Endothelial cell of umbilical vein (primary cell): ENCODE results near the gene MRNIP. TPM values are rescaled to one million over a fixed set of nuclear protein-coding genes. Genes with fewer than 3 reads are reported as not detected.

Source experiments
- BruUV-seq: library from RNA; stranded (reverse); fragments of 400-500 nt; replicated peaks from 2 replicates; lab custom pipeline; 2021; lab: Mats Ljungman, UMichigan
- CTCF ChIA-PET: fragments of 300-600, 350-600 bp; sonication (Branson Sonifier 250); formaldehyde crosslinking; loops from one replicate; lab custom pipeline; 2021; ENCODE audit warnings: antibody characterized with exemption, inconsistent platforms; lab: Charles Lee
- POLR2A ChIA-PET: fragments of 300-600, 350-600 bp; sonication (Branson Sonifier 250); formaldehyde crosslinking; loops from one replicate; lab custom pipeline; 2021; ENCODE audit warnings: antibody characterized with exemption, inconsistent platforms; lab: Charles Lee
- DNase-seq: peaks from one replicate; pipeline ENCODE4 v3.0.0-alpha.2; 2011; ENCODE audit warnings: low read depth, low spot score
- FAIRE-seq: peaks from 2 replicates; lab custom pipeline; 2011; peaks lifted over from hg19 to GRCh38; lab: Jason Lieb, UNC
- H2AFZ ChIP-seq: 2 replicates; pipeline ENCODE4 v1.6.0; 2012; ENCODE audit warnings: low read depth, low read length, control low read depth, inconsistent platforms
- H3K27ac ChIP-seq: 2 replicates; pipeline ENCODE4 v1.5.1; 2011; ENCODE audit warnings: low read depth, mild to moderate bottlenecking, control low read depth, low read length, moderate library complexity; ENCODE audit not compliant: insufficient read depth
- H3K27me3 ChIP-seq, 2 experiments: 2 replicates each; pipeline versions ENCODE4 v1.6.0 to v1.6.1; 2011; ENCODE audit warnings: low read length in 2 of 2, mixed read lengths in 1 of 2; ENCODE audit not compliant: control insufficient read depth in 2 of 2, insufficient read depth in 2 of 2
- H3K36me3 ChIP-seq, 2 experiments: 2 replicates in 1 of 2; 3 replicates in 1 of 2; pipeline ENCODE4 v1.5.1; 2011; ENCODE audit warnings: low read length in 2 of 2, mild to moderate bottlenecking in 1 of 2, moderate library complexity in 1 of 2; ENCODE audit not compliant: control insufficient read depth in 2 of 2, insufficient read depth in 2 of 2; ENCODE audit errors: extremely low read depth in 1 of 2
- H3K4me1 ChIP-seq: 3 replicates; pipeline ENCODE4 v1.5.1; 2011; ENCODE audit warnings: mild to moderate bottlenecking, low read length; ENCODE audit not compliant: control insufficient read depth, insufficient read depth; ENCODE audit errors: extremely low read depth
- H3K4me2 ChIP-seq: 2 replicates; pipeline ENCODE4 v1.6.1; 2011; ENCODE audit warnings: low read length, control low read depth, mixed read lengths; ENCODE audit not compliant: insufficient read depth
- H3K4me3 ChIP-seq, 3 experiments: fragments of 200-600 bp in 1 of 3; sonication (generic), shearing (Covaris generic) in 1 of 3; replicated peaks in 1 of 3; 2 replicates each; pipeline ENCODE4 v1.5.1; 2011 to 2016; ENCODE audit warnings: control low read depth in 3 of 3, low read length in 3 of 3, mild to moderate bottlenecking in 2 of 3, inconsistent platforms in 1 of 3, low read depth in 1 of 3, moderate library complexity in 1 of 3; ENCODE audit not compliant: insufficient read depth in 1 of 3
- H3K79me2 ChIP-seq: 2 replicates; pipeline ENCODE4 v1.6.0; 2012; ENCODE audit warnings: low read length, inconsistent platforms; ENCODE audit not compliant: control insufficient read depth, insufficient read depth
- H3K9ac ChIP-seq: replicated peaks from 2 replicates; pipeline ENCODE3; 2011; ENCODE audit warnings: low read length, control low read depth; ENCODE audit not compliant: insufficient read depth; ENCODE audit errors: extremely low read depth
- H3K9me1 ChIP-seq: replicated peaks from 3 replicates; pipeline ENCODE4 v1.6.0; 2011; ENCODE audit warnings: mild to moderate bottlenecking, low read length; ENCODE audit not compliant: control insufficient read depth, insufficient read depth; ENCODE audit errors: extremely low read depth
- H3K9me3 ChIP-seq: replicated peaks from 2 replicates; pipeline ENCODE4 v1.5.1; 2012; ENCODE audit warnings: low read length, inconsistent platforms; ENCODE audit not compliant: control insufficient read depth, insufficient read depth
- H4K20me1 ChIP-seq: replicated peaks from 2 replicates; pipeline ENCODE3; 2011; ENCODE audit warnings: mild to moderate bottlenecking, low read length; ENCODE audit not compliant: control insufficient read depth, insufficient read depth; ENCODE audit errors: extremely low read depth
- CTCF ChIP-seq, 2 donors: IDR thresholded peaks; 1 replicate in 1 of 2; 2 replicates in 1 of 2; pipeline ENCODE4 v1.5.1; 2011; ENCODE audit warnings: low read length in 2 of 2, mild to moderate bottlenecking in 2 of 2, moderate library complexity in 2 of 2, control low read depth in 1 of 2, inconsistent platforms in 1 of 2, low read depth in 1 of 2; ENCODE audit not compliant: insufficient read depth in 1 of 2; ENCODE audit errors: extremely low read depth in 1 of 2
- EZH2 ChIP-seq: IDR thresholded peaks from 2 replicates; pipeline ENCODE4 v1.6.1; 2012; ENCODE audit warnings: borderline replicate concordance, low read depth, mild to moderate bottlenecking, moderate library complexity, low read length, inconsistent platforms; ENCODE audit not compliant: severe bottlenecking
- FOS ChIP-seq: IDR thresholded peaks from 2 replicates; pipeline ENCODE4 v1.6.1; 2011; ENCODE audit warnings: mild to moderate bottlenecking, low read length, moderate library complexity, borderline replicate concordance; ENCODE audit not compliant: insufficient read depth
- GATA2 ChIP-seq: IDR thresholded peaks from 2 replicates; pipeline ENCODE4 v1.7.0; 2011; ENCODE audit warnings: low read depth, mild to moderate bottlenecking, moderate library complexity, mixed read lengths, low read length; ENCODE audit not compliant: insufficient read length, insufficient read depth
- JUN ChIP-seq: IDR thresholded peaks from 2 replicates; pipeline ENCODE4 v1.6.1; 2011; ENCODE audit warnings: borderline replicate concordance, low read depth; ENCODE audit not compliant: insufficient read length, insufficient read depth
- MYC ChIP-seq: IDR thresholded peaks from one replicate; pipeline ENCODE4 v1.6.1; 2011; ENCODE audit warnings: mild to moderate bottlenecking, low read depth, low read length
- POLR2A ChIP-seq: IDR thresholded peaks from 2 replicates; pipeline ENCODE4 v1.6.1; 2012; ENCODE audit warnings: low read depth, mild to moderate bottlenecking, control low read depth, low read length
- POLR2AphosphoS5 ChIP-seq: IDR thresholded peaks from 2 replicates; pipeline ENCODE4 v1.6.1; 2012; ENCODE audit warnings: low read depth, mild to moderate bottlenecking, control low read depth, low read length, moderate library complexity; ENCODE audit not compliant: insufficient read depth
- dilution Hi-C: fragments of 300-500 bp; cut with MboI; formaldehyde crosslinking; loops from one replicate; pipeline ENCODE4 v1.15.0; 2019; ENCODE audit warnings: low sequenced_read_pairs; ENCODE audit not compliant: extremely low pct_ligation_motif_present
- intact Hi-C: fragments of 100-400 bp; cut with micrococcal nuclease; formaldehyde crosslinking; loops from one replicate; pipeline ENCODE4 v1.10.0; 2022
- polyA plus RNA-seq, 4 experiments: library from polyadenylated mRNA; depleted of rRNA in 3 of 4; stranded (reverse) in 3 of 4; unstranded in 1 of 4; fragments of >200 nt; gene quantifications; 2 replicates each; pipeline versions ENCODE4 v1.2.1 to v1.2.3, GENCODE V29; 2011 to 2012; ENCODE audit warnings: missing spikeins in 1 of 4
- total RNA-seq: library from RNA; stranded (reverse); gene quantifications from 2 replicates; pipeline ENCODE4 v1.2.3, GENCODE V29; 2021

Gene MRNIP
- total and polyA plus RNA-seq, 2 donors (not counting 3 experiments of a cell fraction or from before 2014, with no cell fraction given), result 17.1 to 19.1 TPM

- no peak overlapping the region for H3K27ac ChIP-seq
Measured at GRCh38 chr5:179834120-179834519, 24.5 kb downstream of the MRNIP start.

More at GRCh38 chr5:179834120-179834519, 24.5 kb downstream of the MRNIP start:
- Histone ChIP-seq H4K20me1 (no peaks in the 10 kb centered on the region), H3K9ac (no peak overlapping the region), H3K79me2 (peaks cover 2% of the 10 kb centered on the region), H3K4me2 (no peak overlapping the region), H3K36me3 (peaks cover 15 to 61% of the 10 kb centered on the region in 2 experiments), H2AFZ (no peak overlapping the region), H3K4me3 (no peak overlapping the region), H3K4me1 (no peaks in the 10 kb centered on the region), H3K9me1 (no peaks in the 10 kb centered on the region), H3K27me3 (no peaks in the 10 kb centered on the region), H3K9me3 (no peaks in the 10 kb centered on the region)
- POLR2A ChIA-PET, result no interaction called here
- TF ChIP-seq POLR2AphosphoS5 (no peak), POLR2A (no peak), JUN (no peak), EZH2 (no peak), GATA2 (no peak), FOS (no peak), CTCF (IDR thresholded peaks at IDR 0.05; ENCODE audit: extremely low read depth in 1 of 2, insufficient read depth in 1 of 2, low read depth in 1 of 2, low read length in 2 of 2) (no peak), MYC (no peak)
- FAIRE-seq (no peak), DNase-seq (no peak)
- intact Hi-C loops, result no loop called here
- no TSS peak for BruUV-seq
- dilution Hi-C loops, result no loop called here
- CTCF ChIA-PET, result no interaction called here
